Measurements from ENCODE around the gene URM1. TPM values are rescaled to one million over a fixed set of nuclear protein-coding genes. Genes with fewer than 3 reads are reported as not detected.

URM1 gene
- polyA plus RNA-seq, 1 donor from 2014 or later, result 80.8 TPM

GRCh38 chr9:128391956-128392301 lies 20.8 kb downstream of the URM1 start:
- Histone ChIP-seq H3K27me3 (ENCODE audit: insufficient read depth, low read depth, low read length) (peaks cover 68% of the 10 kb centered on the region), H3F3A (ENCODE audit: insufficient read depth, low read length, poor library complexity, severe bottlenecking) (no peaks in the 10 kb centered on the region), H4K20me1 (ENCODE audit: insufficient read depth) (no peaks in the 10 kb centered on the region), H3K27ac (ENCODE audit: low read length) (no peak overlapping the region), H3K36me3 (ENCODE audit: insufficient read depth, low read length) (no peaks in the 10 kb centered on the region), H3K4me3 (ENCODE audit: low read length) (no peak overlapping the region), H2AFZ (ENCODE audit: low read depth, low read length) (no peak overlapping the region), H3K4me2 (ENCODE audit: low read length) (no peak overlapping the region), H3K9ac (ENCODE audit: low read length) (no peak overlapping the region), H3K9me2 (ENCODE audit: insufficient read depth, low read length) (no peaks in the 10 kb centered on the region), H3K79me2 (replicated peaks; ENCODE audit: insufficient read depth, low read length) (no peaks in the 10 kb centered on the region), H3K9me3 (ENCODE audit: low read length) (no peaks in the 10 kb centered on the region)
- TF ChIP-seq EP300 (conservative IDR thresholded peaks at IDR 0.05; ENCODE audit: poor library complexity, severe bottlenecking) (no peak), POLR2AphosphoS5 (IDR thresholded peaks at IDR 0.05) (peak; percentile 67), EZH2 (IDR thresholded peaks at IDR 0.05; ENCODE audit: borderline replicate concordance, insufficient read depth, low read length, poor library complexity, severe bottlenecking) (peak; percentile 76)

- H3K36me3 ChIP-seq (ENCODE audit: insufficient read depth, low read length), result no peaks in the 10 kb centered on the region
- H2AFZ ChIP-seq (ENCODE audit: low read depth, low read length), result no peak overlapping the region
- H3K9ac ChIP-seq (ENCODE audit: low read length), result peak overlapping the region; percentile 16
- no peaks in the 10 kb centered on the region for H3K9me2 ChIP-seq (ENCODE audit: insufficient read depth, low read length)
- peak overlapping the region; percentile 50 for H3K4me3 ChIP-seq (ENCODE audit: low read length)
- H3K27me3 ChIP-seq (ENCODE audit: insufficient read depth, low read depth, low read length), result peaks cover 73% of the 10 kb centered on the region
- no peaks in the 10 kb centered on the region for H4K20me1 ChIP-seq (ENCODE audit: insufficient read depth)
- H3K9me3 ChIP-seq (ENCODE audit: low read length), result no peaks in the 10 kb centered on the region
- TF ChIP-seq POLR2AphosphoS5 (IDR thresholded peaks at IDR 0.05) (no peak), EZH2 (IDR thresholded peaks at IDR 0.05; ENCODE audit: borderline replicate concordance, insufficient read depth, low read length, poor library complexity, severe bottlenecking) (no peak)
- no peaks in the 10 kb centered on the region for H3K79me2 ChIP-seq (replicated peaks; ENCODE audit: insufficient read depth, low read length)
- no peaks in the 10 kb centered on the region for H3F3A ChIP-seq (ENCODE audit: insufficient read depth, low read length, poor library complexity, severe bottlenecking)
- no peak overlapping the region for H3K4me2 ChIP-seq (ENCODE audit: low read length)
- no peak overlapping the region for H3K27ac ChIP-seq (ENCODE audit: low read length)
Measured at GRCh38 chr9:128392302-128393144, 21.3 kb downstream of the URM1 start.

- Histone ChIP-seq H2AFZ (ENCODE audit: low read depth, low read length) (no peak overlapping the region), H4K20me1 (ENCODE audit: insufficient read depth) (no peaks in the 10 kb centered on the region), H3K27ac (ENCODE audit: low read length) (no peak overlapping the region), H3K9me3 (ENCODE audit: low read length) (no peaks in the 10 kb centered on the region), H3K79me2 (replicated peaks; ENCODE audit: insufficient read depth, low read length) (no peaks in the 10 kb centered on the region), H3K4me3 (ENCODE audit: low read length) (peak overlapping the region; percentile 50), H3F3A (ENCODE audit: insufficient read depth, low read length, poor library complexity, severe bottlenecking) (no peaks in the 10 kb centered on the region), H3K36me3 (ENCODE audit: insufficient read depth, low read length) (no peaks in the 10 kb centered on the region), H3K27me3 (ENCODE audit: insufficient read depth, low read depth, low read length) (peaks cover 80% of the 10 kb centered on the region), H3K4me2 (ENCODE audit: low read length) (no peak overlapping the region), H3K9ac (ENCODE audit: low read length) (no peak overlapping the region), H3K9me2 (ENCODE audit: insufficient read depth, low read length) (no peaks in the 10 kb centered on the region)
- TF ChIP-seq CTCF (IDR thresholded peaks at IDR 0.05; ENCODE audit: poor library complexity, severe bottlenecking), result no peak
- peak; percentile 43 for TF ChIP-seq EZH2 (IDR thresholded peaks at IDR 0.05; ENCODE audit: borderline replicate concordance, insufficient read depth, low read length, poor library complexity, severe bottlenecking)
Measured at GRCh38 chr9:128393145-128393775, 22.1 kb downstream of the URM1 start.

GRCh38 chr9:128393970-128394369 lies 22.8 kb downstream of the URM1 start:
- Histone ChIP-seq H3K9me3 (ENCODE audit: low read length) (no peaks in the 10 kb centered on the region), H3K27ac (ENCODE audit: low read length) (no peak overlapping the region), H3K9ac (ENCODE audit: low read length) (no peak overlapping the region), H2AFZ (ENCODE audit: low read depth, low read length) (no peak overlapping the region), H3K4me3 (ENCODE audit: low read length) (no peak overlapping the region), H3K36me3 (ENCODE audit: insufficient read depth, low read length) (no peaks in the 10 kb centered on the region), H3K4me2 (ENCODE audit: low read length) (no peak overlapping the region), H4K20me1 (ENCODE audit: insufficient read depth) (no peaks in the 10 kb centered on the region), H3F3A (ENCODE audit: insufficient read depth, low read length, poor library complexity, severe bottlenecking) (no peaks in the 10 kb centered on the region), H3K79me2 (replicated peaks; ENCODE audit: insufficient read depth, low read length) (no peaks in the 10 kb centered on the region), H3K27me3 (ENCODE audit: insufficient read depth, low read depth, low read length) (peaks cover 80% of the 10 kb centered on the region), H3K9me2 (ENCODE audit: insufficient read depth, low read length) (no peaks in the 10 kb centered on the region)
- no peak for TF ChIP-seq TAF1 (IDR thresholded peaks at IDR 0.05; ENCODE audit: low read depth)
- no peak for TF ChIP-seq RAD21 (conservative IDR thresholded peaks at IDR 0.05)
- no peak for TF ChIP-seq EZH2 (IDR thresholded peaks at IDR 0.05; ENCODE audit: borderline replicate concordance, insufficient read depth, low read length, poor library complexity, severe bottlenecking)
- no peak for TF ChIP-seq MXI1 (conservative IDR thresholded peaks at IDR 0.05; ENCODE audit: poor library complexity, severe bottlenecking)
- TF ChIP-seq SMC3 (conservative IDR thresholded peaks at IDR 0.05; ENCODE audit: poor library complexity), result no peak
- no peak for TF ChIP-seq POLR2AphosphoS5 (IDR thresholded peaks at IDR 0.05)
- no peak for TF ChIP-seq REST (IDR thresholded peaks at IDR 0.05; ENCODE audit: borderline replicate concordance)
- no peak for TF ChIP-seq EP300 (conservative IDR thresholded peaks at IDR 0.05; ENCODE audit: poor library complexity, severe bottlenecking)
